Peyer's patch (tissue), 4 donors: Measurements from ENCODE around the gene MYRFL. TPM values are rescaled to one million over a fixed set of nuclear protein-coding genes. Genes with fewer than 3 reads are reported as not detected.

Experiments used
- DNase-seq, 3 donors: peaks; one replicate each; pipeline ENCODE4 v3.0.0-alpha.2; 2017 to 2019
- H3K27ac ChIP-seq, 4 donors: fragments of 200-600 bp; sonication (generic); one replicate each; pipeline ENCODE4 v1.5.1; 2016 to 2019
- H3K27me3 ChIP-seq, 2 donors: fragments of 200-600 bp; sonication (generic); one replicate each; pipeline ENCODE4 v1.5.1; 2019
- H3K36me3 ChIP-seq, 3 donors: fragments of 200-600 bp; sonication (generic); one replicate each; pipeline ENCODE4 v1.5.1; 2016 to 2019
- H3K4me1 ChIP-seq, 4 donors: fragments of 200-600 bp; sonication (generic); one replicate each; pipeline ENCODE4 v1.5.1; 2016 to 2019
- H3K4me3 ChIP-seq, 4 donors: fragments of 200-600 bp; sonication (generic); 1 replicate in 3 of 4; 2 replicates in 1 of 4; pipeline ENCODE4 v1.5.1; 2016 to 2019; ENCODE audit warnings: mild to moderate bottlenecking in 1 of 4
- H3K9me3 ChIP-seq, 4 donors: fragments of 200-600 bp; sonication (generic); one replicate each; pipeline ENCODE4 v1.5.1; 2016 to 2019; ENCODE audit warnings: mild to moderate bottlenecking in 1 of 4
- CTCF ChIP-seq, 6 experiments: fragments of 450-650 bp in 4 of 6; fragments of 200-600 bp in 2 of 6; sonication (generic) in 1 of 6; IDR thresholded peaks; one replicate each; pipeline ENCODE4 v1.5.1; 2017 to 2019; ENCODE audit warnings: antibody characterized with exemption in 6 of 6, mild to moderate bottlenecking in 3 of 6, moderate library complexity in 1 of 6
- POLR2A ChIP-seq, 2 donors: fragments of 450-650 bp; IDR thresholded peaks; one replicate each; pipeline ENCODE4 v1.5.1; 2017; ENCODE audit warnings: antibody characterized with exemption in 2 of 2, mild to moderate bottlenecking in 2 of 2, moderate library complexity in 2 of 2
- total RNA-seq, 4 donors: library from RNA; depleted of rRNA; stranded (reverse); fragments of >200 nt; gene quantifications; one replicate each; pipeline ENCODE4 v1.1.0, GENCODE V29; 2016

The MYRFL gene
- total RNA-seq, 4 donors from 2014 or later, result 12.4 to 60.1 (median 54.5) TPM

DNA sequence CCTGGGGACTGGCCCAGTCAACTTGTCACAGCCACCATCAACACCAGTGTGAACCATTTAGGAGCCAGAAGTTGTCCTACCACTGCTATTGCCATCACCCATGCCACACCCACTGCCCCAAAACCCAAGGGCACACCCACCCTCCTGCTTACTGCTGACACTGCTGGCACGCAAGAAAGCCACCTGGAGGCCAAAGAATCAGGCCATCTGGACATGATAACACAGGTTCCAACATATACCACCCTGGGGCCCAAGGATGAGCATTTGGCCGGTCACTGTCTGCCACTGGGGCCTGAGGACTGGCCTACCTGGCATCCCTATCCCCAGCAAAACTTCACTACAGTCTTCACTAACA, 181.6 kb downstream of the MYRFL start:
- Histone ChIP-seq H3K36me3 (no peaks in the 10 kb centered on the region), H3K27ac (no peak overlapping the region), H3K27me3 (no peaks in the 10 kb centered on the region), H3K4me1 (no peaks in the 10 kb centered on the region), H3K4me3 (no peak overlapping the region), H3K9me3 (peaks cover 0 to 14% (median 0%) of the 10 kb centered on the region in 4 donors)
- no peak for DNase-seq
- TF ChIP-seq POLR2A (IDR thresholded peaks at IDR 0.05) (no peak), CTCF (IDR thresholded peaks at IDR 0.05) (no peak)

GRCh38 chr12:70007687-70008086, 182.7 kb downstream of the MYRFL start:
- Histone ChIP-seq H3K9me3 (peaks cover 0 to 14% (median 0%) of the 10 kb centered on the region in 4 donors), H3K27ac (no peak overlapping the region), H3K4me1 (no peaks in the 10 kb centered on the region), H3K36me3 (no peaks in the 10 kb centered on the region), H3K4me3 (no peak overlapping the region), H3K27me3 (no peaks in the 10 kb centered on the region)
- no peak for TF ChIP-seq POLR2A (IDR thresholded peaks at IDR 0.05)
- TF ChIP-seq CTCF (IDR thresholded peaks at IDR 0.05), result no peak
- DNase-seq, result no peak

Other genes with a start within 250 kb of the MYRFL start
- 10 to 100 TPM; 37.7 to 82.5 (median 59.4) TPM for gene CCT2, start 239.8 kb upstream of the MYRFL start, total RNA-seq
- not detected for gene LRRC10, start 214.3 kb upstream of the MYRFL start, total RNA-seq
- under 1 TPM in 1 of 4 donors, not detected in 3; 0.35 TPM for gene BEST3, start 125.9 kb upstream of the MYRFL start, total RNA-seq
- gene RAB3IP, start 86.4 kb upstream of the MYRFL start, total RNA-seq, result 10 to 100 TPM; 58.2 to 83.3 (median 70.2) TPM